DND-41 (cell line): ENCODE measurements around the gene URB1.

Source experiments
- CTCF ChIP-seq: IDR thresholded peaks from 2 replicates; pipeline ENCODE4 v1.5.1; 2012; ENCODE audit warnings: borderline replicate concordance, low read length, moderate library complexity, mild to moderate bottlenecking; ENCODE audit not compliant: poor library complexity, severe bottlenecking; ENCODE audit errors: extremely low read depth
- EZH2 ChIP-seq: IDR thresholded peaks from 3 replicates; pipeline ENCODE4 v1.6.1; 2012; ENCODE audit warnings: borderline replicate concordance, low read depth, mild to moderate bottlenecking, moderate library complexity, low read length, inconsistent platforms; ENCODE audit not compliant: severe bottlenecking

- TF ChIP-seq CTCF (no peak), EZH2 (no peak)
Observed at GRCh38 chr21:32391755-32392154, 1.1 kb downstream of the URB1 start.
